Stomach smooth muscle (tissue), 2 donors: ENCODE data around the gene SLC35G3.
"Not testable (repeated sequence)": the region's sequence is repeated elsewhere in the genome, so short reads cannot be mapped to it uniquely, and the experiment has no call there.

Source experiments
- H3K27ac ChIP-seq: one replicate; pipeline ENCODE4 v1.7.0; 2013; ENCODE audit warnings: mild to moderate bottlenecking, low read length, inconsistent platforms
- H3K27me3 ChIP-seq, 2 donors: one replicate each; pipeline ENCODE4 v1.7.0; 2013; ENCODE audit warnings: low read length in 2 of 2; ENCODE audit not compliant: insufficient read depth in 2 of 2, control insufficient read depth in 1 of 2
- H3K36me3 ChIP-seq, 2 donors: one replicate each; pipeline ENCODE4 v1.7.0; 2013; ENCODE audit warnings: low read length in 2 of 2; ENCODE audit not compliant: control insufficient read depth in 2 of 2, insufficient read depth in 2 of 2
- H3K4me1 ChIP-seq: one replicate; pipeline ENCODE4 v1.7.0; 2013; ENCODE audit warnings: low read length; ENCODE audit not compliant: control insufficient read depth, insufficient read depth
- H3K4me3 ChIP-seq, 2 donors: one replicate each; pipeline ENCODE4 v1.7.0; 2013; ENCODE audit warnings: low read length in 2 of 2
- H3K9ac ChIP-seq, 2 donors: one replicate each; pipeline ENCODE4 v1.7.0; 2013; ENCODE audit warnings: low read length in 2 of 2, mild to moderate bottlenecking in 1 of 2
- H3K9me3 ChIP-seq, 2 donors: one replicate each; pipeline ENCODE4 v1.7.0; 2013; ENCODE audit warnings: low read length in 2 of 2; ENCODE audit not compliant: control insufficient read depth in 2 of 2
- donor health status: healthy.
- donor health status: Pancreatic carcinoma.

SLC35G3 gene

DNA sequence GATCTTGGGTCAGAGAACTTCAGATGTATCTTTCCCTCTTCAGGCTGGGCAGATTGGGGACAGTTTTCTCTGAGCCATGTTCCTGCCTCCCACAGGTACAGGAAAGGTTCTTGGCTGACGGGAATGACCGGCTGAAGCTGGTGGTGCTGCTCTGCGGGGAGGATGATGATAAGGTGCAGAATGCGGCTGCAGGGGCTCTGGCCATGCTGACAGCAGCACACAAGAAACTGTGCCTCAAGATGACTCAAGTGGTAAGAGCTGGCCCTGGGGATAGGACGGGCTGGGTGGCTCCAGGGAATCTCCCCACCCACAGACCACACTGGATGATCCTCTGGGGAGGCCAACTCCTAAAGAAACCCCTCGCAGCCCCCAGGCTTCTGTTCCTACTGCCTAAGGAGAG lies 10.9 kb downstream of the SLC35G3 start:
- Histone ChIP-seq H3K9ac (no peak overlapping the region), H3K27ac (no peak overlapping the region), H3K4me3 (no peak overlapping the region), H3K27me3 (peaks cover 0 to 2% of the 10 kb centered on the region in 2 donors), H3K36me3 (no peaks in the 10 kb centered on the region), H3K9me3 (no peaks in the 10 kb centered on the region), H3K4me1 (no peaks in the 10 kb centered on the region)

- not testable (repeated sequence) for H3K9ac ChIP-seq
These were observed 14.8 kb downstream of the SLC35G3 start for GRCh38 chr17:35179379-35179778.

DNA sequence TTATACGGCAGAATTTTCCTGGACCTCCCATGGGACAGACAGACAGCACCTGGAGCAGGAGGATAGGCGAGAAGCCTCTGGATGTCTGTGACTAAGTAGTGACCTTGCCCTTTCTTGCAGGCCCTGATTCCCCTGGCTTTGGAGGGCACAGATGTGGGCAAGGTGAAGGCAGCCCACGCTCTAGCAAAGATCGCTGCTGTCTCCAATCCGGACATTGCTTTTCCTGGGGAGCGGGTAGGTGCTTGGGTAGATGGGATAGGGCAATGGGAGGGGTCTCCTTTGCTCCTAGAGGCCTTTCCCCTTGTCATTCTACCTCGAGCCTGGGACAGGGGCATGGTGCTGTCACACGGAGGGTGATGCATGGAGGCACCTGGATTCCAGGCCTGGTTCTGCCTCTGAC lies 17.3 kb downstream of the SLC35G3 start:
- H3K27me3 ChIP-seq = no peaks in the 10 kb centered on the region
- H3K36me3 ChIP-seq = no peaks in the 10 kb centered on the region

More at GRCh38 chr17:35179379-35179778, 14.8 kb downstream of the SLC35G3 start:
- H3K27ac ChIP-seq, H3K27me3 ChIP-seq, H3K4me3 ChIP-seq, H3K9me3 ChIP-seq, H3K4me1 ChIP-seq, H3K36me3 ChIP-seq: not testable (repeated sequence)

GRCh38 chr17:35175638-35176415 lies 18.4 kb downstream of the SLC35G3 start:
- H3K9me3 ChIP-seq = no peaks in the 10 kb centered on the region
- no peaks in the 10 kb centered on the region for H3K4me1 ChIP-seq
- peaks cover 2 to 3% of the 10 kb centered on the region in 2 donors for H3K27me3 ChIP-seq
- H3K36me3 ChIP-seq = no peaks in the 10 kb centered on the region
- H3K27ac ChIP-seq = no peak overlapping the region
- H3K4me3 ChIP-seq = no peak overlapping the region
- no peak overlapping the region for H3K9ac ChIP-seq

More for the DNA sequence above, 17.3 kb downstream of the SLC35G3 start:
- no peaks in the 10 kb centered on the region for H3K4me1 ChIP-seq
- no peaks in the 10 kb centered on the region for H3K9me3 ChIP-seq
- no peak overlapping the region for H3K27ac ChIP-seq
- no peak overlapping the region for H3K9ac ChIP-seq
- no peak overlapping the region for H3K4me3 ChIP-seq

GRCh38 chr17:35174835-35175334 lies 19.3 kb downstream of the SLC35G3 start:
- H3K27ac ChIP-seq = no peak overlapping the region
- peaks cover 2 to 3% of the 10 kb centered on the region in 2 donors for H3K27me3 ChIP-seq
- no peaks in the 10 kb centered on the region for H3K36me3 ChIP-seq
- no peak overlapping the region for H3K9ac ChIP-seq
- no peaks in the 10 kb centered on the region for H3K9me3 ChIP-seq
- no peaks in the 10 kb centered on the region for H3K4me1 ChIP-seq
- H3K4me3 ChIP-seq = no peak overlapping the region

- H3K9ac ChIP-seq, H3K9me3 ChIP-seq, H3K4me1 ChIP-seq, H3K4me3 ChIP-seq, H3K27me3 ChIP-seq, H3K36me3 ChIP-seq, H3K27ac ChIP-seq: not testable (repeated sequence)
These were observed 21.9 kb downstream of the SLC35G3 start for GRCh38 chr17:35172321-35172720.

DNA sequence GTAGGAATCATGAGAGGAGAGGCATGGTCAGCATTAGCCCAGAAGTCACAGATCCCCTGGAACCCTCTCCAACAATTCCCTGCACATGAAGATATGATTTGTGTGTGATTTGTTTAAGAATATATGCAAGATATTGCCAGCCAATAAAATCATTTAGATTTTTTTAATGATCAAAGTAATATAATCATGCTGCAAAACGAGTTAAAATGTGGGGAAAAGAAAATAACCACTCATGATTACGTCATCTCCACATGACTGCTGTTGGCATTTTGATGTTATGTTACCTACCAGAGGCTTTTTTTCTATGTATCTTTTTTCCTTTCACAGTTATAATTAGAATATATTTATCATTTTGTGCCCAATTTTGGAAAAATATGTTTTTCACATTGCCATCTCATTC lies 22.4 kb downstream of the SLC35G3 start:
- Histone ChIP-seq H3K4me3 (no peak overlapping the region), H3K4me1 (no peaks in the 10 kb centered on the region), H3K27me3 (peaks cover 2 to 3% of the 10 kb centered on the region in 2 donors), H3K9ac (no peak overlapping the region), H3K27ac (no peak overlapping the region), H3K9me3 (no peaks in the 10 kb centered on the region), H3K36me3 (no peaks in the 10 kb centered on the region)

- H3K27ac ChIP-seq = no peak overlapping the region
- no peak overlapping the region for H3K9ac ChIP-seq
- peaks cover 2 to 3% of the 10 kb centered on the region in 2 donors for H3K27me3 ChIP-seq
- no peak overlapping the region for H3K4me3 ChIP-seq
- no peaks in the 10 kb centered on the region for H3K4me1 ChIP-seq
- H3K9me3 ChIP-seq = no peaks in the 10 kb centered on the region
- H3K36me3 ChIP-seq = no peaks in the 10 kb centered on the region
These were observed 23.0 kb downstream of the SLC35G3 start for GRCh38 chr17:35170968-35171771.

GRCh38 chr17:35169835-35170363 lies 24.3 kb downstream of the SLC35G3 start:
- no peak overlapping the region for H3K4me3 ChIP-seq
- peaks cover 2 to 3% of the 10 kb centered on the region in 2 donors for H3K27me3 ChIP-seq
- no peak overlapping the region for H3K27ac ChIP-seq
- H3K9me3 ChIP-seq = no peaks in the 10 kb centered on the region
- H3K4me1 ChIP-seq = no peaks in the 10 kb centered on the region
- H3K9ac ChIP-seq = no peak overlapping the region
- H3K36me3 ChIP-seq = no peaks in the 10 kb centered on the region

DNA sequence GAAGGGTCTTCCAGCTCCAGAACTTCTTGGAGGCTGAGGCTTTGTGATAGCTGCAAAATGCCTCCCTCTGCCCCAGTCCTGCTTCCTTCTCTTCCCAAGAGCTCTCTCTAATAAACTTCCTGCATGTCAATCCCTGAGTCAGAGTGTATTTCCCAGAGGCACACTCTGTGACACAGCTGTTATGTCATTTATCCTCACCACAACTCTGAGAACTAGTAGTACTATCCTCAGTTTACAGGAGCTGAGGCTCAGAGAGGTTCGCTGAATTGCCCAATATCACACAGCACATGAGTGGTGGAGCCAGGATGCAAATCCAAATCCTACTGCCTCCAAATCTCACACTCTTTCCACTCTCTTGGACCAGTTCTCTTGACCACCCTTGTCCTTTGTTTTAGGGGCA lies 26.5 kb downstream of the SLC35G3 start:
- H3K27me3 ChIP-seq = peaks cover 2 to 3% of the 10 kb centered on the region in 2 donors
- no peaks in the 10 kb centered on the region for H3K9me3 ChIP-seq
- no peaks in the 10 kb centered on the region for H3K36me3 ChIP-seq
- no peak overlapping the region for H3K9ac ChIP-seq
- H3K4me1 ChIP-seq = no peaks in the 10 kb centered on the region
- H3K27ac ChIP-seq = no peak overlapping the region
- no peak overlapping the region for H3K4me3 ChIP-seq
